Mammary epithelial cell (primary cell): Measurements from ENCODE around the gene KATNA1.

ENCODE experiments used
- CTCF ChIP-seq, 2 donors: IDR thresholded peaks in 1 of 2; conservative IDR thresholded peaks in 1 of 2; 2 replicates each; pipeline ENCODE4 v1.5.1; 2011 to 2012; ENCODE audit warnings: inconsistent platforms in 2 of 2, low read length in 2 of 2, mild to moderate bottlenecking in 2 of 2, control low read depth in 1 of 2, low read depth in 1 of 2; ENCODE audit not compliant: insufficient read depth in 1 of 2; ENCODE audit errors: extremely low read depth in 1 of 2
- EZH2 ChIP-seq: IDR thresholded peaks from 2 replicates; pipeline ENCODE4 v1.6.1; 2012; ENCODE audit warnings: low read length, inconsistent platforms, borderline replicate concordance

- no peak for TF ChIP-seq CTCF (conservative IDR thresholded peaks at IDR 0.05 in 1 of 2, IDR thresholded peaks at IDR 0.05 in 1 of 2; ENCODE audit: extremely low read depth in 1 of 2, insufficient read depth in 1 of 2, low read depth in 1 of 2, low read length in 2 of 2)
- no peak for TF ChIP-seq EZH2
Observed at GRCh38 chr6:149600508-149600907, 48.0 kb downstream of the KATNA1 start.
